LNCaP clone FGC (cell line): ENCODE data around the gene TLR7.

Source experiments
- DNase-seq: peaks from one replicate; pipeline ENCODE4 v3.0.0-alpha.2; 2011; ENCODE audit warnings: low read depth
- H3K4me3 ChIP-seq: 2 replicates; pipeline ENCODE4 v1.5.1; 2011; ENCODE audit warnings: mild to moderate bottlenecking, low read depth, low read length, control low read depth
- TF ChIP-seq, protein P1 (sequence below): IDR thresholded peaks from 2 replicates; pipeline ENCODE4 v1.5.1; 2012; ENCODE audit warnings: mild to moderate bottlenecking; ENCODE audit not compliant: control insufficient read depth, insufficient read depth; ENCODE audit errors: extremely low read depth

The TLR7 gene

DNA sequence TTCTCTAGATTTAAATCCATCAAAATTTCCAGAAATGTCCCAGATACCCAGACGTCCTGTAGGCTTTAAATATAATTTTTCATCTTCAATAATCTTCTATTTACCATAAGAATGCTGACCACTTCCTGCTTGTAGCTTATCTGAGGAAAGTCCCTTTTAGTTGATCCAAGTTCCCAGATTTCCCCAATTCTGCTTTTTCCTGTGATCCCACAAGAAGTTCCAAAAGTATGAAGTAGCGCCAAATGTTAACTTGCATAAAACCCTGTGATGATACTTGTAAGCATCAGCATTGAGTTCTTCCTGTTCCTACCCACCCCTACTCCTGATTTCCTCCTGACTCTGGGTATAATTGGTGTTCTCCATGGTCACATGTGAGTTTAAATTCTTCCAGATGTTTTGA lies 29.0 kb downstream of the TLR7 start:
- no peak for DNase-seq
- no peak overlapping the region for H3K4me3 ChIP-seq
- TF ChIP-seq, protein P1, sequence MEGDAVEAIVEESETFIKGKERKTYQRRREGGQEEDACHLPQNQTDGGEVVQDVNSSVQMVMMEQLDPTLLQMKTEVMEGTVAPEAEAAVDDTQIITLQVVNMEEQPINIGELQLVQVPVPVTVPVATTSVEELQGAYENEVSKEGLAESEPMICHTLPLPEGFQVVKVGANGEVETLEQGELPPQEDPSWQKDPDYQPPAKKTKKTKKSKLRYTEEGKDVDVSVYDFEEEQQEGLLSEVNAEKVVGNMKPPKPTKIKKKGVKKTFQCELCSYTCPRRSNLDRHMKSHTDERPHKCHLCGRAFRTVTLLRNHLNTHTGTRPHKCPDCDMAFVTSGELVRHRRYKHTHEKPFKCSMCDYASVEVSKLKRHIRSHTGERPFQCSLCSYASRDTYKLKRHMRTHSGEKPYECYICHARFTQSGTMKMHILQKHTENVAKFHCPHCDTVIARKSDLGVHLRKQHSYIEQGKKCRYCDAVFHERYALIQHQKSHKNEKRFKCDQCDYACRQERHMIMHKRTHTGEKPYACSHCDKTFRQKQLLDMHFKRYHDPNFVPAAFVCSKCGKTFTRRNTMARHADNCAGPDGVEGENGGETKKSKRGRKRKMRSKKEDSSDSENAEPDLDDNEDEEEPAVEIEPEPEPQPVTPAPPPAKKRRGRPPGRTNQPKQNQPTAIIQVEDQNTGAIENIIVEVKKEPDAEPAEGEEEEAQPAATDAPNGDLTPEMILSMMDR = no peak

DNA sequence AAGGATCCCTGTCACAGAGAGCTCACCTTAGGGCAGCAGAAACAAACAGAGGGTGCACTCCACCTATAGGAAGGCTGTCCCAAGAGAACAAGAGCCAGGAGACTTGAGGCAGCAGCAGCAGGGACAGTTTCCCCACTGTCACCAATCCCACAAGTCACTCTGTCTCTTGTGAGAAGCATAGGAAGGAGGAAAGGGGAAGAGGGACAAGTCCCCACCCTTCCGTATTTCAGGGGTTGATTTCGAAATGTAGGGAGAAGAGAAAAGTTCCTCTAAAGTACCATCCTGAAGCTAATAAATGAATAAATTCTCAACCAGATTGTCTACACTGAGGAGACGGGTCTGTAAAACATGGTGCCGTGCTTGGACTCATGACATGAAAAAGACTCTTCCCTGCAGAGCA lies 30.1 kb downstream of the TLR7 start:
- DNase-seq = no peak
- no peak overlapping the region for H3K4me3 ChIP-seq
- TF ChIP-seq, protein P1 = no peak

DNA sequence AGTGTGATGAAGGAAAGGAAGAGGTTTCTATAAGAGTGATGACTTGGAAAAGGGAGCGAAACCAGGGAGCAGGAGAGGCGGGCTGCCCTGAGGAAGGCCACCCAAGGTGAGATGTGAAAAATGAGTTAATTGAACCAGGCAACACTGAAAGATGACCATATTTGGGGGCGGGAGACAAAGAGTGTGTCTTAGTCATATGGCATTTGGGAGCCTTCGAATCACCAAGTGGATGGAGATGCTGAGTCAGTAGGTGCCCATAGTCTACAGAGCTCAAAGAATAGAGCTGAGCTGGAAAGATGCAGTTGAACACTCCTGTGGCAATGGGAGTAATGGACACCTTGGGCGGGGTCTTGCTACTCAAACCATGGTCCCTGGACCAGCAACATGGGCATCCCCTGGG lies 31.2 kb downstream of the TLR7 start:
- DNase-seq = no peak
- H3K4me3 ChIP-seq = no peak overlapping the region
- TF ChIP-seq, protein P1 = no peak

DNA sequence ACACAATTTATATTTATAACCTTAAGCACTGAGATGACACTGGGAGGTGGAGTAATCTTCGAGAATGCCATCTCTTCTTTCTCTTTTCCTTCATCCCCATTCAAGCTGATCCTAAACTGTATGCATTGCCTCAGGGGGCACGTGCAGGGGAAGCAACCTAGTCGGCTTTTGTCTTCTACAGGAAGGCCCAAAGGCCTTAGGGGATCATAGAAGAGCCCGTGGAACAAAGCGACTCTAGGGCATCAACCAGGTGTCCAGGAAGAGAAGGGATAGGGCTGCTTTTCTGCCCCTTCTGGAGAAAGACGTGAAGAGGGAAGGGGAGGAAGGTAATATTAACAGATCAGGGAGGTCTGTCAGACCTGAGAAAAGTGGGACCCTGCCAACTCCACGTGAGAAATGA lies 32.6 kb downstream of the TLR7 start:
- no peak for DNase-seq
- TF ChIP-seq, protein P1 = no peak

DNA sequence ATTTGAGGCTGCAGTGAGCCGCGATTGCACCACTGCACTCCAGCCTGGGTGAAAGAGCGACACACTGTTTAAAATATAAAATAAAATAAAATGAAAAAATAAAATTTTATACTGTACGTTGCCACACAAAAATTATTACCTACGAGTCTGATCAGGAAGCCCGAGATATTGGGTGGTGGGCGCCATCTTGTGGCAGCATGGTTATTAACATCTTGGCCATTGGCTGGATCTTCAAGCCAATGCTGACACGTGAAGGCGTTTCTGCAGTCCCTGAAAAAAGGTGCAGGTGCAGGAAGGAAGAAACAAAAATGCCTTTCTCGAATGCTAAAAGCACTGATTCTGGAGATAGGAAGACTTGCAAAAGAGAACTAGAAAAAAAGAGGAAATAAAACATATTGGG lies 34.6 kb downstream of the TLR7 start:
- TF ChIP-seq, protein P1 = peak; percentile 68
- H3K4me3 ChIP-seq = no peak overlapping the region
- peak; percentile 8 for DNase-seq

More for the DNA sequence above, 32.6 kb downstream of the TLR7 start:
- no peak overlapping the region for H3K4me3 ChIP-seq

DNA sequence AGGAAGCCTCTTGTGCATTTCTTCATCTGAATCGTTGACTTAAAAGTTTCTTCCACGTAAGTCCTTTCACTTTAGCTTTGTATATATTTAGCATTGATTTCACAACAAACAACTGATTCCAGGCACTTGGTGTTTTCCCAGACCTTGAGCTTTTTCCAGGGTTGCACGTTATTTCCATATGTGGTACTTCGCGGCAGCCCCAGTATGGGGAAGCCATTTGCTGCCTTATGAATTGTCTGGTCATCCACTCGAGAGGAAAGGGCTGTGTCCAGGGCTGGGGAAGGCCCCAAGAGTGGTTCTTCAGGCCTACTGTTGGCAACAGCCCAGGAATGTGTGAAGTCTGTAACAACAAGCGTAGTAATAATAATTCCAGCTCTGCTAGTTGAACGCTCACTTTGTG lies 36.8 kb downstream of the TLR7 start:
- H3K4me3 ChIP-seq = no peak overlapping the region
- no peak for DNase-seq
- TF ChIP-seq, protein P1 = no peak

DNA sequence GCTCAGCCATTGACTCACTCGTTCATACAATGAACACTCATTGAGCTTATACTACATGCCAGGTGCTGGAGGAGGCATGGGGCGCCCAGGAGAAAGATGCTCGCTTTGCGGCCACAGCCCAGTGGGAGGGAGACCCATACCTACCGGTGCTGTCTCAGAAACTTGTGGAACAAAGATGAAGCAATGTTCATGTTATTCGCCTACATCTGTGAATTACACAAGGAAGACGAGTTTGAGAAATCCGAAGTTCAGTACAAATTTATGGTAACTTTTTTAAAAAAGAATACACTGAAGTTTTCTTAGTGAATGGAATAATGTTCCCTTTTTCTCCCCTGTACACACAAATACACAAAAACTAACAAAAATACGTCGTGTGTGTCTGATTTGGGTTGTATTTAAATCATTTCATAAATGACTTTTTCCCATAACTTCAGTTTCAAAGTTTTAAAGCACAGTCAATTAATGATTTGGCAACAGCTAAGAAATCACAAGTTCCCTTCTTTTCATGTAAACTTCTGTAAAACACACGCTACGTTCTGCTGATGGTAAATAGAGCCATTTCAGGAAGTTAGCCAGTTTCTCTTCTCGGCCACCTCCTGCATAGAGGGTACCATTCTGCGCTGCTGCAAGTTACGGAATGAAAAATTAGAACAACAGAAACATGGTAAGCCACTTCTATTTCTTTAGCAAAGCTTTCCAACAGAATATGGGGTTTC lies 39.3 kb downstream of the TLR7 start, which contains the start of gene TLR8:
Gene TLR8 (plus strand): TSS at position 575 of the 716 bp plus-strand sequence. CDS start 87 bp downstream, at position 662.
- no peak for DNase-seq
- TF ChIP-seq, protein P1 = no peak
- H3K4me3 ChIP-seq = no peak within 1 kb of the TSS
